HG03175 (cell line): Measurements from ENCODE around the gene LRRC8B.
"Not testable (repeated sequence)": the region's sequence is repeated elsewhere in the genome, so short reads cannot be mapped to it uniquely, and the experiment has no call there.

ENCODE experiments used
- ATAC-seq: cut with Tn5 transposase; IDR thresholded peaks from one replicate; pipeline ENCODE4 v1.9.1; 2021; ENCODE audit warnings: mild to moderate bottlenecking, moderate library complexity; ENCODE audit not compliant: unreplicated experiment

Gene LRRC8B

DNA sequence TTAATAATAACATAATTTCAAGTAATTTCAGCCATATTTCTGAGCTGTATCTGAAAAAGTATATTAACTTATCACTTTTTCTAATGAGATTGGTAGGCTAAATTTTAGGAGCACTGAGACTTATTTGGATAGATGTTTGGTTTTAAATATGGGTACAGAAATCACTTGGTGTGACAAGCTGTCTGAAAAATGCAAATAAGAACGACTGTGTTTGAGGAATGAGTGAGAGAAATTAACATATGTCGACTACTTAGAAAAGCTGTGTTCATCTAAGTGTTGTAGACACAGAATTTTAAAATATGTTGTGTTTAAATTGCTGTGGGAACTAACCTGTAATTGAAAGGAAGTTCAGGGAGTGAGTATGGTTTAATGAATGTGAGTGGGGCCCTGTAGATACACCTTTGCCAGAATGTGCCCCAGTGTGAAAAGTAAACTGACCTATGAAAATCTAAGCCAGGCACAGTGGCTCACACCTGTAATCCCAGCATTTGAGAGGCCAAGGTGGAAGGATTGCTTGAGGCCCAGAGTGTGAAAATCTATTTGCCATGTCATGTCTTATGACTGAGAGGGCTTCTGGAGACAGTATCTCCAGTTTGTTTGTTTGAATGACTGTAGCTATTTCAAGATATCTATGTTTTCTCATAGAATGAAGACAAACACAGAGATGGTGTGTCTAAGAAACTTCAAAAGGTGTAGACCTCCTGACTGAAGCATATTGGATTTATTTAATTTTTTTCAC lies 54.5 kb downstream of the LRRC8B start:
- ATAC-seq, result no peak

DNA sequence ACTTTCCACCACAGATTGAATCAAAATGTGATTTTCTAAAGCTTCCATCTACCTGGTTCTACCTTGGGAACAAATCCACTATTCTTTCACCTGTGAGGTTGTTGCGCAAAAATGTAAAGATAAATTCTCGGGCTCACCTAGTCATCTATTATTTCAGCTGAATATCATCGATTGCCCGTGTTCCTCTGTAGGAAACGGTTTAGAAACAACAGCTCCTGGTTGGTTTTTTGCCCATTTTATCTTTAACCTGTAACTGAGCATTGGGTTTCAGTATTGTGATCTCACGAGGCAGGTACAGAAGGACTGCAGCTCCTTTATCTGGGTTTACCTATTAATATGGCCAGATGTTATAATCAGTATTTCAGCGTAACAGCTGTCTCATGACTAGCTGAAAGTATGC lies 55.4 kb downstream of the LRRC8B start:
- ATAC-seq, result no peak

DNA sequence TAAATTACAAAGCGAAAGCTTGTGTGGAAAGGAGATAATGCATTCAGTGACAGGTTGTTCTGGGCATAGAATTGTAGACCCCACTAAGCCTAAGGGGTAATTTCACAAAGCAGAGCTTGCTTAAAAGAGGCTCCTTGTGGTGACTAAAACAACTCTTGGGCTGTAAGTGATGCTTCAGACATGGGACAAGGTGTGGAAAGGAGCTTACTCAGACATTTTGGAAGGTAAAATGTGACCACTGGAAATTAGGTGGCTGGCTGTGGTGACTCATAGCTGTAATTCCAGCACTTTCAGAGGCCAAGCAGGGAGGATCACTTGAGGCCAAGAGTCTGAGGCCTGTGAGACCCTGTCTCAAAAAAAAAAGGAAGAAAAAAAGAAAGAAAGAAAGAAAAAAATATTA lies 57.2 kb downstream of the LRRC8B start:
- no peak for ATAC-seq

DNA sequence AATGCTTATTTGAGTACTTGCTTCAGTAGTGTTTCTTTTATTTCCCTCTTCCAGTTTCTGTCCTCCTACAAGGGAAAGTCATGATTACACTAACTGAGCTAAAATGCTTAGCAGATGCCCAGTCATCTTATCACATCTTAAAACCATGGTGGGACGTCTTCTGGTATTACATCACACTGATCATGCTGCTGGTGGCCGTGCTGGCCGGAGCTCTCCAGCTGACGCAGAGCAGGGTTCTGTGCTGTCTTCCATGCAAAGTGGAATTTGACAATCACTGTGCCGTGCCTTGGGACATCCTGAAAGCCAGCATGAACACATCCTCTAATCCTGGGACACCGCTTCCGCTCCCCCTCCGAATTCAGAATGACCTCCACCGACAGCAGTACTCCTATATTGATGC lies 57.9 kb downstream of the LRRC8B start:
- no peak for ATAC-seq

DNA sequence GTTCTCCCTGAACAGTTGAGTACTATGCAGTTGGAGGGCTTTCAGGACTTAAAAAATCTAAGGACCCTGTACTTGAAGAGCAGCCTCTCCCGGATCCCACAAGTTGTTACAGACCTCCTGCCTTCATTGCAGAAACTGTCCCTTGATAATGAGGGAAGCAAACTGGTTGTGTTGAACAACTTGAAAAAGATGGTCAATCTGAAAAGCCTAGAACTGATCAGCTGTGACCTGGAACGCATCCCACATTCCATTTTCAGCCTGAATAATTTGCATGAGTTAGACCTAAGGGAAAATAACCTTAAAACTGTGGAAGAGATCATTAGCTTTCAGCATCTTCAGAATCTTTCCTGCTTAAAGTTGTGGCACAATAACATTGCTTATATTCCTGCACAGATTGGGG lies 59.6 kb downstream of the LRRC8B start:
- no peak for ATAC-seq

DNA sequence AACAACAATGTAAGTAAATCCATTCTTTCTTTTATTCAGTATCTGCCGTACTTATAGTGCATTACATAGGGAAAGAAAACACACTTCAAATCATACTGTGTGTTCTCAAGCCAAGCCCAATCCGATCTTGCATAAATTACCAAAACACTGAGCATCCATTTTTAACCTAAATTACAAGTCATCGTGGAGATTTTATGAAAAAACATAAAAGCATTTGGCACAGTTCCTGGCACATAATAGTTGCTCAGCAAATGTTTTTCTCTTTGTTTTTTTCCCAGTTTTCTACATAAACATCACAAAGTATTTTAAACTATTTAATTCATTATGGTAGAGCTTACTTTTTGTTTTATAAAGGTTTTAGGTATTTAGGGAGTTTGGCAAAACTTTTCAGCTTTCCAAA lies 60.2 kb downstream of the LRRC8B start:
- no peak for ATAC-seq

DNA sequence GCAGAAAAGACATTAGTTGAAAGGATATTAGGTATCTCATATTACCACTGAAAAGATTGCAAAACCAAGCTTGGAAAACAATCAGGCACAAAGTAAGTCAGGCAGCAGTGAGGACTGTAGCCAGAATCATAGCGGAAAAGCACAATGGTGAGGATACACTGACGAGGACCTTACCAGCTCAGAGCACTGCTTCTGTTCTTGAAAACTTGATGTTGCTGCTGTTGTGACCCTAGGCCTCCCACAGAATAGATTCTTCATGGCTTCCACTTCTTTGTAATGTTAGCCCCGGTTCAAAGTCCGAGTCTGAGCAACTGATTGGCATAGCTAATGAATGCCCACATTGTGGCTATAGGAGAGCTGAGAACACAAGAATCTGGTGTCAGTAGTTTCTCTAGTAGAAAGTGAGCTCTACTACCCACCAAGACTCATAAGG lies 63.1 kb downstream of the LRRC8B start:
- no peak for ATAC-seq

DNA sequence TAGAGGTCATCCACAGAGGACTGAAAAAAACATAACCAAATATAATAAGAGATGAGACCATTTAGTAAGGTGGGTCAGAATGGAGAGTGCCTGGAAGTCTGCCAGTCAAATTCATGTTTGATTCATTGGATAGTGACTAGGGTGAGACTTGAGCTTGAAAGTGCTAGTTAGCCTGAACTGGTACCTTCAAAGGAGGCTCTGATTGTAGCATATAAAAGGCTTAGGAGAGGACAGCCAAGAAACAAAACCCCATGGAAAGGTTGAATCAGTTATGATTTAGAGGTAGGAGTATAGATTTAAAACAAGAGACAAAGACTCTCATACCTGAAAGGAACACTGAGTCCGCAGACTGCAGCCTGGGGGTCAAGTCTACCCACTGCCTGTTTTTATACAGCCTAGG lies 63.9 kb downstream of the LRRC8B start:
- no peak for ATAC-seq

DNA sequence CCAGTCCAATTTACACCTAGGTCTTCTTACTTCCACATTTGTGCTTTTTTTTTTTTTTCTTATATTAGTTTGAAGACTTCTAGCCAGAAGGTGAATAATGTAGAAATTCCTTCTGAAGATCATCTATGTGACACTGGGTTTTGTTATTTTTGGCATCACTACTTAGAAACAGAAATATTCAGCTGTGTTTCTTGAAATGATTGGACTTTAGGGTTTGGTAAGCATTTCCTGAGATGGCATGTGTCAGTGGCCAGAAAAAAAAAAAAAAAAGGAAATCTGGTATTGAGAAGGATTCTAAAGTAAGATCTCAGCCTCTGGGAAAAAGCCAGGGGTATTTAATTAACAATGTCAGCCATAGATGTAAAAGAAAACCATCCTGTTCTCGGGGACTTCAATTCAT lies 64.9 kb downstream of the LRRC8B start:
- no peak for ATAC-seq

DNA sequence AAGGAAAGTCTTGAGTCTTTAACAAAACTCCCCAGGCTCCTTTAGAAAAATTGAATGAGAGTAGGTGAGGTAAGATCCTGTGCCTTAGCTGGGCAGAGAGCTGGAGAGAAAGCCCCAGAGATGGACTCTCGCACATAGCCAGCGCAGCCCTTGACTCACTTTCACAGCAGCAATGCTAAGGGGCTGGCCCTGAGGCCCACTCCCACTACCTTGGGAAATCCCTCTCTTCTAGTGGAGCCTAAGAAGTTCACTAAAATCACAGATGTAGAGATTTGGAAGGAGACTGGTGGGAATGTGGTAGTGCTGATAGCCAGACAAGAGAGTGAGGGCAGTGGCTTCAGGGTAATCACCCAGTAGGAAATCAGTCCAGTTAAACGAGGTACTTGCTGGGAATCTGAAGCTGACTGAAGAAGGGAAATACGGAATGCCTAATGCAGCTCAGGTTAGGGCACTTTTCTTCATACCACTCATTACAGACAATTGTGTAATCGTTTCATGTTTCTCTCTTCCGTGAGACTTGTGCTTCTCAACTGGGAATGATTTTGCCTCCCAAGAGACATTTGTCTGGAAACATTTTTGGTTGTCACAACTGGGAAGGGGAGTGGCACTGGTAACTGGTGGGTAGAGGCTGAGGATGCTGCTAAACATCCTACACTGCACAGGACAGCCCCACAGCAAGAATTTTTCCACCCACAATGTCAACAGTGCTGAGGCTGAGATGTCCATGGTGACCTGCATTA lies 65.9 kb downstream of the LRRC8B start:
- no peak for ATAC-seq

DNA sequence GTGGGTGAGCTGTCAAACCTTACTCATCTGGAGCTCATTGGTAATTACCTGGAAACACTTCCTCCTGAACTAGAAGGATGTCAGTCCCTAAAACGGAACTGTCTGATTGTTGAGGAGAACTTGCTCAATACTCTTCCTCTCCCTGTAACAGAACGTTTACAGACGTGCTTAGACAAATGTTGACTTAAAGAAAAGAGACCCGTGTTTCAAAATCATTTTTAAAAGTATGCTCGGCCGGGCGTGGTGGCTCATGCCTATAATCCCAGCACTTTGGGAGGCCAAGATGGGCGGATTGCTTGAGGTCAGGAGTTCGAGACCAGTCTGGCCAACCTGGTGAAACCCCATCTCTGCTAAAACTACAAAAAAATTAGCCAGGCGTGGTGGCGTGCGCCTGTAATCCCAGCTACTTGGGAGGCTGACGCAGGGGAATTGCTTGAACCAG lies 68.3 kb downstream of the LRRC8B start:
- ATAC-seq, result not testable (repeated sequence)

DNA sequence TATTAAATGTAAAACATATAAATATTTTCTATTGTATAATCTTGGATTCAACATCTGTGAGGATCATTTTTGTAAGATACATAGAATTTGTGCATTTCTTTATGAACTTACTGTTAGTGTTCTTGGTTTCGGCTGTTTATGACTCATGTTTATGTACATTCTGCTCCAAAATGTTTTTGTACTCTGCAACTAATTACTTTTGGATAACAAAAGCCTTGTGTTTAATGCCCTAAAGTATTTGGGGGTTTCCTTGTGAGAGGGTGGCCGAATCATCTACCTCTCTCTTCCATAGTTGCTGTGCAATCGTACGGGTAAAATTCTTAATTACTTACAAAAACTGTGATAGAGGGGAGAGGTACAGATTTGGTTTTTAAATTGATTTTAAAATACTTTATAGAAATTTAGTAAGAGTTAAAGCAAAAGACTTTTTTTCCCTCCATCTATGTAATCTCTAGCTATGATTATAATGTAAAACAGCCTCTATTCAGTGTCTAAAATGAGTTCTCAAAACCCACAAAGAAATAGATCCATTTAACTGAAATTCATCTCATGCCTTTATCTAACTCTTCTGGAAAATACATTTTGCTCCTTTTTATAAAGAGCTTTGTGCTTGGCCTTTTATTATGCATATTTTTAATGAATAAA lies 69.6 kb downstream of the LRRC8B start:
- ATAC-seq, result no peak

DNA sequence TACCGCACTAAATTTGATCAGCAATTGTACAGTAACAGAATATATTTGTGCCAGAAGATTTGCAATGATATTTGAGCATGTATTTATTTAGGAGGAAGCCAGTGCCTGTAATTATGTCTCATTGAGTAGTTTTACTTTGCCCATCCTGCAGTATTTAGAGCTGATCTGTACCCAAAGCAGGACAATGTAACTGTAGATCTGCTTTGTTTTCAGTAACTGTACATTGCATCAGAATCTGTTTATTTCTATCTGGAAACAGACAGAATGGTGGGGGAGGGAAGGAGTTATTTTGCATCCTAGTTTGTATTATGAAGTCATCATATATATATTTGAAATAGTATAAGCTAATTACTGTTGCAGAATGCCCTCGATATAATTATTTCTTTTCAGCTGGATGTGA lies 72.1 kb downstream of the LRRC8B start:
- ATAC-seq, result no peak

DNA sequence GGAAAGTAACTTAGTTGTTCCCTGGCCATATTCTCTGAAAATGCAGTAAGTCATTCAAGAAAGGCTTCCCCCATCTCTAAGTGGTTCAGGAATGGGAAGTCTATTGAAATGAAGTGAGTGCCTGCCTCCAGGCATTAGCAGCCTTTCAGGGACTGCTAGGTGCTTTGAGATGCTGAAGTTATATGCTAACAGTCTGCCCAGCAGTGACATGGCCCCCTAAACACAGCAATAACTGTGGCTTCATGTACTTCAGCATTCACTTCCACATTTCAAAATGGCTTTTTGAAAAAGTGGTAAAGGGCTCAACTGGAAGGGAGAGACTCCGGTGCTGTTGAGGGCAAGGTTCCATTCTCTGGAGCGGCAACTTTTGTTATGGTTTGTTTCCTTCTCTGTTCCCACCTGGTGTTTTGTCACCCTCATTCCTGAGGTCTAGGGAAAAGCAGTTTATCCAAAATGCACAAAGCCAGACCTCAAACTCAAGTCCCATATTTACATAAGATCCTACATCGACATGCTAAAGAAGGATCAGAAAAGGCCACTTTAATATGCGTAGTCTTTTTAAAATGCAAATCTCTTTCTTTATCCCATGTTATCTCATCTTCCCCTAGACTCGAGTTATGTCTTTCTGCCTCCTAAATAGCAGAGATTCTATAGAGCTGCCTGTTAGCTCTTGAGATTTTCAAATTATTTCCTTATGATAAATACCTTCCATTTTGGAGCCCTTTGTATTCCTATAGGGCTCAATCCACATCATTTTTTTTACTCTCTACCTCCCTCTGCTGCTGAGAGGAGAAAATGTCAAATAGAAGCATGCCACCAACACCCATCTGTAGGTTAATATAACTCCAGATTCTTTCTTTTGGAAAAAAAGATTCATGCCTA lies 74.1 kb downstream of the LRRC8B start:
- ATAC-seq, result no peak

DNA sequence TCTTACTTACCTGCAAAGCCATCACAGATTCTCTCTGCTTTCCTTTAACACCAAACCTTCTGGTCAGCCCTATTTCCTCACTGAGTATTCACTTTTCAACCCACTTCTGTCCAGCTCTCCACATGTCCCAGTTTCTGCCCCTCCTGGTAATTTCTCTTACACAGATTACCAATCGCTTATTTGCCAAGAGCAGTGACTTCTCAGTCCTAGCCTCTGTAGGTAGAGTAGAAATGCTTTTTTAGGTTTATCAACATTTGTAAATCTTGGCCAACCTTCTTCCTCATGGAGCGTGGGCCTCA lies 74.7 kb downstream of the LRRC8B start:
- no peak for ATAC-seq

DNA sequence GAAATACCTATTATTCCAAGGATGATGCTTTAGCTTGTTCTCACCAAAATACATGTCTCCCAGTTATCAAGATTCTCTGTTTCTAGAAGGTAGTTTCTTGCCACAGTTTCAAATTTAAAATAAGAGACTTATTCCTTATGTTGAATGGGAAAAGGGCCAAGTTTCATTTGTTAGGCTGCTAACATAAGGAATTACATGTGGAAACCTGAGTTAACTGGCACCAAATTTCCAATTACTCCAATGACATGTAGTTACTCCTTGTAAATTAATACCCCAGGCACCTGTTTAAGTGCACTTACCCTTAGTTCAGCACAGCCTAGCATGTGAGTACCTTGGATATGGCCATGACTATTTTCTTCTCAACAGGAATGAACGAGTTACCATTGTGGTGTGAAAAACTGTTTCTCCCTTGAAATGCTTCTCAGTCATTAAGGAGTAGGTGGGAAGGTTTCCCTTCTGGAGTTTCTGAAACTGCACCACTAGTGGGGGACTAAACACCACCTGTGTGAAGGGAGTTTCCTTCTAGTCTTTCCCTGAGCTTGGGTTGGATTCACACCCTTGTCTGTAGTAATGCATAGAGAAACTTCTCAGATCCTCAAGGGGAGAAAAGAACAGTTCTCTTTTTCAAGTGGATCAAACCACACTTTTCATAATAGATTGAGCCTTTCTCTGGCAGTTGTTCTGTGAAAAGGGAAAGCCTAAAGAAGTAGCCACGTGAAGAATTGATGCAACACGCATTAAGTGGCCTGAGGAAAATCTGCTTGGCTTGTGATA lies 76.0 kb downstream of the LRRC8B start:
- no peak for ATAC-seq

DNA sequence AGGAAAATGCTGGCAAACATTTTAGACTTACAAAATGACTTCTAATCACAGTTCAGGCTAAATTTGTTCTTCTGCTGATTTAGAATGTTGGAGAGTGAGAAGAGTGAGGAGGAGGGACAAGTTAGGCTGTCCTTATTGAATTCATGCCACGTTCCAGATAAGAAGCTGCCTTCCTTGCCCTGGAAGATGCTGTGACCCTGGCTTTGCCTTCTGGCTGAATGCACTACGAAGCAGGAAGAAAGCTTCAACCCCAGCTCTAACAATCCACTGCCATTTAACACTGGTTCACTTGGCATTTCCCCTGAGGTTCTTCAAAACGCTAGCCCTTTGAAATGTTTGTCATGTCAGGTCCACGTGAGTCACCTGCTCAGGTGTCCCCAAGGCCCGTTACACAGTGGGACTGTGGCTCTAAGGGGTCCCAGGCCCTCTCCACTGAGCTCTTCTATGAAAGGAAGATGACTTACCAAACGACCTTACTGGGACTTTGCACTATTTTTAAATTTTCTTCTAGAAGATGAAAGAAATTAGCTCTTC lies 78.3 kb downstream of the LRRC8B start:
- ATAC-seq, result no peak

DNA sequence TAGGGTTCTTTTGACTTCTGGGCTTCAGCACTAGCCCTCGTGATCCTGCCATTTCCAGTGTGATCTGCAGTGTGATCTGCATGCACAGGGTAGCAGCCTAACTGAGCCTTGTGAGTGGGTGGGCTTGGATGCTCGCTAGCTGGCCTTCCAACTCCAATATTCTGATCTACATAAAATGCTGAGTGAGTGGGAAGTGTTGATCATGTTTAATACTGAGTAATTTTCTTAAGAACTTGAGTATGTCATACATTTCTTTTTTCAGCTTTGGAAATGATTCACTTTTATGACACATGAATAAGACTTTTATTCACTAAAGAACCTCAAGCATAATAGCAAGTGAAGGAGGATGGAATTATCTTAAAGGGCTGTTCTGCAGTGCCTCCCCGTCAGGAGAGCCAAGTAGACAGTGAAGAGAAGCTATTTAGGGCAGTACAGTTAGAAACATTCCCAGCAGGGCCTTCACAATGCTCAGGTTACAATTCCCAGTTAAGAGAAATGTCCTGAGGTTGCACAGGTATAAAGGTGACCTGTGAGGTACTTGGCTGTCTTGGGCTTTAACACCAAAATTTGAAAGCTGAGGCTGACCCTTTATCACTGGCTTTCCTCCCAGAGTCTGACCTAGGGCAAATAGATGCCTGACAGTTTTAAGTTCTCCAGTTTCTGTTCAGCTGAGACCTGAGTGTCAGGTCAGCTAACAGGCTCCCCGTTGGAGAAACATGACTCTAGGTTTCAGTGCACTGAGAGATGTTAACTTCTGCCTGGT lies 79.2 kb downstream of the LRRC8B start:
- ATAC-seq, result no peak

DNA sequence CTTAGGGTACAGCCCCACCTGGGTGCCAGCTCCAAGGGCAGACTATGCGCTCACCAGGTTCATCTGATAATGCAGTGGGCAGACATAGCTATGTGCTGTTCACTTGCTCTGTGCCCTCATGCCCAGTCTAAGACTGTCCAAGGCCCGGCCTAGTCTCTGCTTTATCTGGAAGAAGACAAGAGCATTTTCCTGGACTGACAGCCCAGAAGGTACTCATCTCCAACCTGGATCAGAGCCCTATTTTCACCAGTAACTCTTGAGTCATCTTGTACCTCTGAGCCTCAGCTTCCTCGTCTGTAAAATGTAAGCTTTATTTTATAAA lies 79.7 kb downstream of the LRRC8B start:
- no peak for ATAC-seq

DNA sequence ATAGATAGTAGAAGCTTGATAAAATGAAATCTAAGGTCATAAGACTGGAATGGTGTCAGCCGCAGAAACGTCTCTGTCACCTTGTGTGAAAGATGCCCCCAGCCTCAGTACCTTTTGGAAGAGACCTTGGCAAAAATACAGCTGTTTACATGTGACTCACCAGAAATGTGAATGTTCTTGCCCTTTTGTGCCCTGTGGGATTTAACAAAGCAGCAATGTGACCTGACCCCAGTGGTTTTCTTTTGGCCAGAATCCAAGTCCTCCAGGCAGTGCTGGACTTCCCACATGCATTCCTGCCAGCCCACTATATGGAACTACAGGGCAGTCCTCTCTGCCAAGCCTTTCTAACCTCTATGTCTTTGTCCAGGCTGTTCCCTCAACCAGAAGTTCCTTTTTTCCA lies 81.1 kb downstream of the LRRC8B start:
- ATAC-seq, result no peak
